ENCODE data around the gene WASF2. TPM values are rescaled to one million over a fixed set of nuclear protein-coding genes. Genes with fewer than 3 reads are reported as not detected.

WASF2 gene
- total RNA-seq, 1 experiment from 2014 or later: 65.9 TPM

GRCh38 chr1:27471477-27471876 is 18.5 kb downstream of the WASF2 start:
- H3K27ac ChIP-seq (ENCODE audit: insufficient read length, low read depth, low read length): no peak overlapping the region
- Mint-ChIP-seq H3K4me1 (peaks cover 15 to 18% of the 10 kb centered on the region in 2 experiments), H3K27ac (peak overlapping the region in 2 of 3 experiments; percentile 6 to 63; a peak in 3 of 7 replicates), H3K27me3 (ENCODE audit: low read depth) (no peaks in the 10 kb centered on the region), H3K36me3 (ENCODE audit: insufficient read depth in 1 of 3, low read depth in 3 of 3) (peaks cover 0 to 1% (median under 1%) of the 10 kb centered on the region in 3 experiments; a peak in 3 of 7 replicates), H3K4me3 (no peak overlapping the region), H3K9me3 (no peaks in the 10 kb centered on the region)
- no peak overlapping the region for H4K5ac ChIP-seq (ENCODE audit: insufficient read length, low read depth, low read length)
- no peak overlapping the region for H3K4ac ChIP-seq (ENCODE audit: low read depth, low read length)
- no peaks in the 10 kb centered on the region for H3K23me2 ChIP-seq (ENCODE audit: insufficient read length, low read depth, low read length, poor library complexity, severe bottlenecking)
- H4K91ac ChIP-seq (ENCODE audit: insufficient read length, low read depth, low read length): no peak overlapping the region
- H3K14ac ChIP-seq (ENCODE audit: insufficient read depth, low read length): no peak overlapping the region
- TF ChIP-seq CTCF (conservative IDR thresholded peaks at IDR 0.05): no peak
- H3K18ac ChIP-seq (ENCODE audit: insufficient read length, low read depth, low read length): no peak overlapping the region
- no peak overlapping the region for H3K56ac ChIP-seq (ENCODE audit: insufficient read length, low read depth, low read length)
- no peaks in the 10 kb centered on the region for H3K9me3 ChIP-seq (ENCODE audit: control insufficient read depth, low read depth, low read length)
- H3K79me1 ChIP-seq (ENCODE audit: insufficient read depth, low read depth, low read length, poor library complexity, severe bottlenecking): peaks cover 25% of the 10 kb centered on the region
- H3K4me1 ChIP-seq (ENCODE audit: insufficient read depth, low read length): peaks cover 3% of the 10 kb centered on the region; the same call in 1 of the 2 replicates
- H2BK20ac ChIP-seq (ENCODE audit: low read depth, low read length, poor library complexity, severe bottlenecking): no peak overlapping the region
- H4K20me1 ChIP-seq (ENCODE audit: control insufficient read depth, insufficient read depth, insufficient read length): no peaks in the 10 kb centered on the region
- WGBS (ENCODE audit: extremely low coverage, insufficient read length, low lambda C conversion rate): no CpG with 5 or more reads among the region's 3 CpGs
- no peak overlapping the region for H4K8ac ChIP-seq (replicated peaks; ENCODE audit: insufficient read length, low read depth, low read length)
- H2BK12ac ChIP-seq (ENCODE audit: insufficient read length, low read depth, low read length): no peak overlapping the region
- H2BK5ac ChIP-seq (ENCODE audit: insufficient read length, low read length): no peak overlapping the region
- no peak overlapping the region for H2BK15ac ChIP-seq (ENCODE audit: low read depth, low read length)
- H3K23ac ChIP-seq (ENCODE audit: insufficient read length, low read depth, low read length): no peak overlapping the region
- H3K4me2 ChIP-seq (ENCODE audit: insufficient read depth, insufficient read length, low read length): no peak overlapping the region
- no peak overlapping the region for H2AK5ac ChIP-seq (ENCODE audit: insufficient read length, low read length)
- H3K9ac ChIP-seq (ENCODE audit: extremely low read depth, insufficient read length, low read length): no peak overlapping the region
- DNase-seq: no peak
- H2AFZ ChIP-seq (ENCODE audit: low read length): no peak overlapping the region
- no peak overlapping the region for H2BK120ac ChIP-seq (ENCODE audit: low read depth, low read length, poor library complexity, severe bottlenecking)
- no peaks in the 10 kb centered on the region for H3K27me3 ChIP-seq (ENCODE audit: insufficient read depth, low read length)
- peaks cover 17% of the 10 kb centered on the region; the same call in 1 of the 2 replicates for H3K79me2 ChIP-seq (ENCODE audit: insufficient read depth, low read length)
- no peak overlapping the region for H3T11ph ChIP-seq (ENCODE audit: low read length)
